ENCODE measurements around the gene C9orf78.

DNA sequence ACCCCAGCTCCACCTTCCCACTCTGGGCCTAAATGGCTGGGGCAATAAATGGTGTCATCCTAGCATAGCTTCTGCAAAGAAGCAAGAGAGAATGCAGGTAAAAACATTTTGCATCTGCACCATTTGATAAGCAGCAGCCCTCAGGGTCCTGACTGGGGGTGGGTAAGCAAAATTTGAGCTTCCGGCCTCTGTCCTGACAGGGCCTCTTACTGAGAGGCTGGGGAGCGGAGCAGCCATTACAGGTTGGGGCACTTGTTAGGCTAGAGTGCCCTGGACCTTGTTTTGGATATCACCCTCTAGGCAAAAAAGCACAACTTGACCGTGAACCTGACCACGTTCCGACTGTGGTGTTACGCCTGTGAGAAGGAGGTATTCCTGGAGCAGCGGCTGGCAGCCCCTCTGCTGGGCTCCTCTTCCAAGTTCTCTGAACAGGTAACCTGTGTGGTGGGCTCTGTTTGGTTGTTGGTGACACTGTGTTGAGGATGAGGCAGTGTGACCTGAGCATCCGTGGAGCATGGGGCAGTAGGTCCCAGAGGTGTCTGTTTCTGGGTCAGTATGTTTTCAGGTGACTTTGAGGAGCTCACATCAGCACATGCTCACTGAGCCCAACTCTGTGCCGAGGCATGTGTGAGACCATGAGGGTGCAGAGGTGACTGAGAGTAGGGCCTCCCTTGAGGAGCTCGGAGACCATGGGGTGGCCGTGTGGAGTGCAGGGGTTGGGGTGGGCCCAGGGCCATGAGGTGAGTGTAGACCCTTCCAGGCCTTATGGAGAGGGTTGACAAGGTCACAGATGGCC is 23.3 kb upstream of the C9orf78 start:
- TF ChIP-seq POLR2A (IDR thresholded peaks at IDR 0.05) (no peak), EP300 (IDR thresholded peaks at IDR 0.05) (no peak), POLR2AphosphoS5 (IDR thresholded peaks at IDR 0.05) (no peak)
- TF ChIP-seq, protein P1, sequence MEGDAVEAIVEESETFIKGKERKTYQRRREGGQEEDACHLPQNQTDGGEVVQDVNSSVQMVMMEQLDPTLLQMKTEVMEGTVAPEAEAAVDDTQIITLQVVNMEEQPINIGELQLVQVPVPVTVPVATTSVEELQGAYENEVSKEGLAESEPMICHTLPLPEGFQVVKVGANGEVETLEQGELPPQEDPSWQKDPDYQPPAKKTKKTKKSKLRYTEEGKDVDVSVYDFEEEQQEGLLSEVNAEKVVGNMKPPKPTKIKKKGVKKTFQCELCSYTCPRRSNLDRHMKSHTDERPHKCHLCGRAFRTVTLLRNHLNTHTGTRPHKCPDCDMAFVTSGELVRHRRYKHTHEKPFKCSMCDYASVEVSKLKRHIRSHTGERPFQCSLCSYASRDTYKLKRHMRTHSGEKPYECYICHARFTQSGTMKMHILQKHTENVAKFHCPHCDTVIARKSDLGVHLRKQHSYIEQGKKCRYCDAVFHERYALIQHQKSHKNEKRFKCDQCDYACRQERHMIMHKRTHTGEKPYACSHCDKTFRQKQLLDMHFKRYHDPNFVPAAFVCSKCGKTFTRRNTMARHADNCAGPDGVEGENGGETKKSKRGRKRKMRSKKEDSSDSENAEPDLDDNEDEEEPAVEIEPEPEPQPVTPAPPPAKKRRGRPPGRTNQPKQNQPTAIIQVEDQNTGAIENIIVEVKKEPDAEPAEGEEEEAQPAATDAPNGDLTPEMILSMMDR (IDR thresholded peaks at IDR 0.05) = no peak

All from suprapubic skin (tissue), 4 donors.